Lower leg skin (tissue), 4 donors: ENCODE measurements around the gene B3GNT5. TPM values are rescaled to one million over a fixed set of nuclear protein-coding genes. Genes with fewer than 3 reads are reported as not detected.
A peak's percentile ranks its signal among the peaks of the same experiment; 100 is the strongest.

Source experiments
- DNase-seq, 2 donors: peaks; one replicate each; pipeline ENCODE4 v3.0.0-alpha.2; 2019; ENCODE audit warnings: low spot score in 2 of 2
- H3K4me3 ChIP-seq: fragments of 200-600 bp; sonication (generic); 2 replicates; pipeline ENCODE4 v1.5.1; 2017; ENCODE audit warnings: mild to moderate bottlenecking, low read depth; ENCODE audit not compliant: poor library complexity, severe bottlenecking
- CTCF ChIP-seq, 3 donors: fragments of 450-650 bp; IDR thresholded peaks; one replicate each; pipeline ENCODE4 v1.5.1; 2016; ENCODE audit warnings: antibody characterized with exemption in 3 of 3, mild to moderate bottlenecking in 3 of 3, moderate library complexity in 2 of 3
- POLR2A ChIP-seq, 2 donors: fragments of 450-650 bp; IDR thresholded peaks; one replicate each; pipeline ENCODE4 v1.6.1; 2016 to 2017; ENCODE audit warnings: antibody characterized with exemption in 2 of 2, mild to moderate bottlenecking in 1 of 2, moderate library complexity in 1 of 2
- WGBS, 2 donors: methylation state at CpG; one replicate each; pipeline ENCODE4 v1.1.5; 2018; 5-methylcytosine and 5-hydroxymethylcytosine counted together
- intact Hi-C: fragments of 100-400 bp; cut with DNase I; formaldehyde crosslinking; loops from one replicate; pipeline ENCODE4 v1.15.0; 2023; ENCODE audit warnings: low total_unique reads
- total RNA-seq, 4 donors: library from RNA; depleted of rRNA; stranded (reverse); fragments of >200 nt; gene quantifications; one replicate each; pipeline ENCODE4 v1.1.0, GENCODE V29; 2016

Gene B3GNT5
- total RNA-seq, 4 donors from 2014 or later = 10.2 to 18.0 (median 13.1) TPM

- intact Hi-C loops = no loop called here
- no peak for DNase-seq
- 92 to 98% methylated on average over 13 of the region's 13 CpGs for WGBS, 2 donors
- no peak overlapping the region for H3K4me3 ChIP-seq
- no peak for TF ChIP-seq CTCF (IDR thresholded peaks at IDR 0.05)
- TF ChIP-seq POLR2A (IDR thresholded peaks at IDR 0.05) = no peak
Measured at GRCh38 chr3:183269345-183269744, 16.3 kb downstream of the B3GNT5 start.

- no peak for DNase-seq
- no peak for TF ChIP-seq CTCF (IDR thresholded peaks at IDR 0.05)
- TF ChIP-seq POLR2A (IDR thresholded peaks at IDR 0.05) = no peak
- no peak overlapping the region for H3K4me3 ChIP-seq
- 51 to 52% methylated on average over 7 of the region's 7 CpGs for WGBS, 2 donors
- intact Hi-C loops = no loop called here
Measured at GRCh38 chr3:183270344-183270743, 17.3 kb downstream of the B3GNT5 start.

- H3K4me3 ChIP-seq = no peak overlapping the region
- TF ChIP-seq CTCF (IDR thresholded peaks at IDR 0.05) = no peak
- TF ChIP-seq POLR2A (IDR thresholded peaks at IDR 0.05) = no peak
- no peak for DNase-seq
- 96 to 97% methylated on average over 3 of the region's 3 CpGs for whole genome bisulfite sequencing, 2 donors
- intact Hi-C loops = no loop called here
Measured at GRCh38 chr3:183272142-183272541, 19.1 kb downstream of the B3GNT5 start.

GRCh38 chr3:183272791-183273190 lies 19.7 kb downstream of the B3GNT5 start:
- intact Hi-C loops = no loop called here
- DNase-seq = no peak
- H3K4me3 ChIP-seq = no peak overlapping the region
- TF ChIP-seq POLR2A (IDR thresholded peaks at IDR 0.05) = no peak
- no peak for TF ChIP-seq CTCF (IDR thresholded peaks at IDR 0.05)

- TF ChIP-seq POLR2A (IDR thresholded peaks at IDR 0.05) = no peak
- no peak for TF ChIP-seq CTCF (IDR thresholded peaks at IDR 0.05)
- no peak for DNase-seq
- 77 to 86% methylated on average over 5 of the region's 5 CpGs for WGBS, 2 donors
- H3K4me3 ChIP-seq = no peak overlapping the region
- intact Hi-C loops = no loop called here
Measured at GRCh38 chr3:183274609-183275008, 21.6 kb downstream of the B3GNT5 start.

- H3K4me3 ChIP-seq = no peak overlapping the region
- intact Hi-C loops = no loop called here
- 35 to 42% methylated on average over 2 of the region's 2 CpGs for WGBS, 2 donors
- no peak for TF ChIP-seq CTCF (IDR thresholded peaks at IDR 0.05)
- TF ChIP-seq POLR2A (IDR thresholded peaks at IDR 0.05) = no peak
- DNase-seq = peak in 1 of 2 donors; percentile 9
Measured at GRCh38 chr3:183275418-183275817, 22.4 kb downstream of the B3GNT5 start.
